ENCODE data around the gene GSTK1.

DNA sequence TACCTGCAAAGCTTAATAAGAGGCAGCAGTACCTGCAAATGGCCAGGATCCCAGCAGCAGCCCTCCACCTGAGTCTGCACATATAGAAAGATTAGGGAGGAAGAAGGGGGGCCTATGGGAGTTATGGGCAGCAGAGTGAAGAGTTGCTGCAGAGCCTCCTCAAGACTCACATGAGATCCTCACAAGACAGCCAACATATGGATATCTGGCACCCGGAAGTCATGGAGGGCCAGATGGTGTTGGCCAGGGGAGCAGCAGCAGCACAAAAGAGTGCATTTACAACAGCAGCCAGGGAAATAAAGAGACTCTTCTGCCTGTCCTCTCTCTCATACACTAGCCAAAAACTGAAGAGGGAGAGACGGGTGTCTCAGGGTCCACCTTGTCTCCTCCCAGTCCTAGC lies 45.4 kb upstream of the GSTK1 start:
- TF ChIP-seq, protein P1, sequence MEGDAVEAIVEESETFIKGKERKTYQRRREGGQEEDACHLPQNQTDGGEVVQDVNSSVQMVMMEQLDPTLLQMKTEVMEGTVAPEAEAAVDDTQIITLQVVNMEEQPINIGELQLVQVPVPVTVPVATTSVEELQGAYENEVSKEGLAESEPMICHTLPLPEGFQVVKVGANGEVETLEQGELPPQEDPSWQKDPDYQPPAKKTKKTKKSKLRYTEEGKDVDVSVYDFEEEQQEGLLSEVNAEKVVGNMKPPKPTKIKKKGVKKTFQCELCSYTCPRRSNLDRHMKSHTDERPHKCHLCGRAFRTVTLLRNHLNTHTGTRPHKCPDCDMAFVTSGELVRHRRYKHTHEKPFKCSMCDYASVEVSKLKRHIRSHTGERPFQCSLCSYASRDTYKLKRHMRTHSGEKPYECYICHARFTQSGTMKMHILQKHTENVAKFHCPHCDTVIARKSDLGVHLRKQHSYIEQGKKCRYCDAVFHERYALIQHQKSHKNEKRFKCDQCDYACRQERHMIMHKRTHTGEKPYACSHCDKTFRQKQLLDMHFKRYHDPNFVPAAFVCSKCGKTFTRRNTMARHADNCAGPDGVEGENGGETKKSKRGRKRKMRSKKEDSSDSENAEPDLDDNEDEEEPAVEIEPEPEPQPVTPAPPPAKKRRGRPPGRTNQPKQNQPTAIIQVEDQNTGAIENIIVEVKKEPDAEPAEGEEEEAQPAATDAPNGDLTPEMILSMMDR (IDR thresholded peaks at IDR 0.05): no peak
- TF ChIP-seq, protein P2, sequence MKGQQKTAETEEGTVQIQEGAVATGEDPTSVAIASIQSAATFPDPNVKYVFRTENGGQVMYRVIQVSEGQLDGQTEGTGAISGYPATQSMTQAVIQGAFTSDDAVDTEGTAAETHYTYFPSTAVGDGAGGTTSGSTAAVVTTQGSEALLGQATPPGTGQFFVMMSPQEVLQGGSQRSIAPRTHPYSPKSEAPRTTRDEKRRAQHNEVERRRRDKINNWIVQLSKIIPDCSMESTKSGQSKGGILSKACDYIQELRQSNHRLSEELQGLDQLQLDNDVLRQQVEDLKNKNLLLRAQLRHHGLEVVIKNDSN (IDR thresholded peaks at IDR 0.05; ENCODE audit: borderline replicate concordance, low read depth): no peak
- no peak for TF ChIP-seq MEF2A (IDR thresholded peaks at IDR 0.05; ENCODE audit: borderline replicate concordance, low read depth)
- TF ChIP-seq FOSL2 (IDR thresholded peaks at IDR 0.05; ENCODE audit: borderline replicate concordance, low read depth): no peak
- TF ChIP-seq POLR2AphosphoS5 (IDR thresholded peaks at IDR 0.05; ENCODE audit: low read depth, low read length): no peak
- no peak for TF ChIP-seq TCF12 (IDR thresholded peaks at IDR 0.05)
- TF ChIP-seq, protein P3, sequence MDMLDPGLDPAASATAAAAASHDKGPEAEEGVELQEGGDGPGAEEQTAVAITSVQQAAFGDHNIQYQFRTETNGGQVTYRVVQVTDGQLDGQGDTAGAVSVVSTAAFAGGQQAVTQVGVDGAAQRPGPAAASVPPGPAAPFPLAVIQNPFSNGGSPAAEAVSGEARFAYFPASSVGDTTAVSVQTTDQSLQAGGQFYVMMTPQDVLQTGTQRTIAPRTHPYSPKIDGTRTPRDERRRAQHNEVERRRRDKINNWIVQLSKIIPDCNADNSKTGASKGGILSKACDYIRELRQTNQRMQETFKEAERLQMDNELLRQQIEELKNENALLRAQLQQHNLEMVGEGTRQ (IDR thresholded peaks at IDR 0.05; ENCODE audit: borderline replicate concordance, low read depth, low read length): no peak
- TF ChIP-seq EZH2phosphoT487 (IDR thresholded peaks at IDR 0.05; ENCODE audit: borderline replicate concordance, low read depth): no peak
- TF ChIP-seq, protein P4, sequence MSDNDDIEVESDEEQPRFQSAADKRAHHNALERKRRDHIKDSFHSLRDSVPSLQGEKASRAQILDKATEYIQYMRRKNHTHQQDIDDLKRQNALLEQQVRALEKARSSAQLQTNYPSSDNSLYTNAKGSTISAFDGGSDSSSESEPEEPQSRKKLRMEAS (IDR thresholded peaks at IDR 0.05; ENCODE audit: low read depth): no peak
- no peak for TF ChIP-seq GABPA (IDR thresholded peaks at IDR 0.05; ENCODE audit: low read depth)
- TF ChIP-seq NFIC (IDR thresholded peaks at IDR 0.05; ENCODE audit: borderline replicate concordance): no peak
- no peak for TF ChIP-seq EP300 (IDR thresholded peaks at IDR 0.05; ENCODE audit: borderline replicate concordance in 1 of 2, low read depth in 1 of 2, low read length in 1 of 2)
